ENCODE results near the gene ROR2.

The ROR2 gene

GRCh38 chr9:91768507-91768906 lies 181.5 kb downstream of the ROR2 start:
- Mint-ChIP-seq H3K27me3 (peaks cover 23% of the 10 kb centered on the region), H3K4me3 (no peak overlapping the region), H3K4me1 (no peaks in the 10 kb centered on the region), H3K36me3 (ENCODE audit: low read depth) (no peaks in the 10 kb centered on the region), H3K9me3 (peaks cover 4% of the 10 kb centered on the region), H3K27ac (no peak overlapping the region)
- no peak for DNase-seq
- no peak for ATAC-seq

GRCh38 chr9:91766315-91767069 lies 183.5 kb downstream of the ROR2 start:
- H3K27ac Mint-ChIP-seq, result no peak overlapping the region
- H3K27me3 Mint-ChIP-seq, result peaks cover 24% of the 10 kb centered on the region
- no peak for ATAC-seq
- H3K4me1 Mint-ChIP-seq, result no peaks in the 10 kb centered on the region
- H3K36me3 Mint-ChIP-seq (ENCODE audit: low read depth), result no peaks in the 10 kb centered on the region
- peaks cover 4% of the 10 kb centered on the region for H3K9me3 Mint-ChIP-seq
- no peak overlapping the region for H3K4me3 Mint-ChIP-seq
- DNase-seq, result no peak

- peaks cover 24% of the 10 kb centered on the region for H3K27me3 Mint-ChIP-seq
- DNase-seq (no peak), ATAC-seq (no peak)
- no peaks in the 10 kb centered on the region for H3K36me3 Mint-ChIP-seq (ENCODE audit: low read depth)
- H3K27ac Mint-ChIP-seq, result no peak overlapping the region
- peaks cover 4% of the 10 kb centered on the region for H3K9me3 Mint-ChIP-seq
- H3K4me3 Mint-ChIP-seq, result no peak overlapping the region
- no peaks in the 10 kb centered on the region for H3K4me1 Mint-ChIP-seq
Measured at GRCh38 chr9:91765296-91765695, 184.7 kb downstream of the ROR2 start.

- Mint-ChIP-seq H3K27me3 (peaks cover 24% of the 10 kb centered on the region), H3K9me3 (peaks cover 4% of the 10 kb centered on the region), H3K36me3 (ENCODE audit: low read depth) (no peaks in the 10 kb centered on the region), H3K4me3 (no peak overlapping the region), H3K27ac (no peak overlapping the region), H3K4me1 (no peaks in the 10 kb centered on the region)
- ATAC-seq (no peak), DNase-seq (no peak)
Measured at GRCh38 chr9:91764661-91765060, 185.4 kb downstream of the ROR2 start.

- DNase-seq, result no peak
- Mint-ChIP-seq H3K27ac (no peak overlapping the region), H3K36me3 (ENCODE audit: low read depth) (no peaks in the 10 kb centered on the region), H3K9me3 (peaks cover 4% of the 10 kb centered on the region), H3K27me3 (peaks cover 18% of the 10 kb centered on the region), H3K4me3 (no peak overlapping the region), H3K4me1 (no peaks in the 10 kb centered on the region)
- no peak for ATAC-seq
Measured at GRCh38 chr9:91761362-91761761, 188.7 kb downstream of the ROR2 start.

GRCh38 chr9:91760906-91761305 lies 189.1 kb downstream of the ROR2 start:
- H3K9me3 Mint-ChIP-seq, result peaks cover 4% of the 10 kb centered on the region
- no peak overlapping the region for H3K4me3 Mint-ChIP-seq
- H3K27me3 Mint-ChIP-seq, result peaks cover 15% of the 10 kb centered on the region
- DNase-seq (no peak), ATAC-seq (no peak)
- no peaks in the 10 kb centered on the region for H3K4me1 Mint-ChIP-seq
- H3K36me3 Mint-ChIP-seq (ENCODE audit: low read depth), result no peaks in the 10 kb centered on the region
- no peak overlapping the region for H3K27ac Mint-ChIP-seq

GRCh38 chr9:91758491-91758981 lies 191.5 kb downstream of the ROR2 start:
- peaks cover 10% of the 10 kb centered on the region for H3K27me3 Mint-ChIP-seq
- DNase-seq, result peak; percentile 58
- no peaks in the 10 kb centered on the region for H3K4me1 Mint-ChIP-seq
- H3K27ac Mint-ChIP-seq, result no peak overlapping the region
- H3K9me3 Mint-ChIP-seq, result no peaks in the 10 kb centered on the region
- no peaks in the 10 kb centered on the region for H3K36me3 Mint-ChIP-seq (ENCODE audit: low read depth)
- ATAC-seq, result peak; percentile 66
- no peak overlapping the region for H3K4me3 Mint-ChIP-seq

GRCh38 chr9:91757782-91758181 lies 192.2 kb downstream of the ROR2 start:
- Mint-ChIP-seq H3K4me3 (no peak overlapping the region), H3K36me3 (ENCODE audit: low read depth) (no peaks in the 10 kb centered on the region), H3K27ac (no peak overlapping the region), H3K9me3 (no peaks in the 10 kb centered on the region), H3K4me1 (no peaks in the 10 kb centered on the region), H3K27me3 (peaks cover 9% of the 10 kb centered on the region)
- ATAC-seq (no peak), DNase-seq (no peak)

GRCh38 chr9:91756510-91756780 lies 193.6 kb downstream of the ROR2 start:
- H3K36me3 Mint-ChIP-seq (ENCODE audit: low read depth), result no peaks in the 10 kb centered on the region
- ATAC-seq, result no peak
- no peak for DNase-seq
- no peaks in the 10 kb centered on the region for H3K9me3 Mint-ChIP-seq
- H3K4me3 Mint-ChIP-seq, result no peak overlapping the region
- peaks cover 8% of the 10 kb centered on the region for H3K27me3 Mint-ChIP-seq
- no peak overlapping the region for H3K27ac Mint-ChIP-seq
- no peaks in the 10 kb centered on the region for H3K4me1 Mint-ChIP-seq

GRCh38 chr9:91755761-91756509 lies 194.1 kb downstream of the ROR2 start:
- no peak for DNase-seq
- no peaks in the 10 kb centered on the region for H3K36me3 Mint-ChIP-seq (ENCODE audit: low read depth)
- H3K9me3 Mint-ChIP-seq, result no peaks in the 10 kb centered on the region
- H3K4me1 Mint-ChIP-seq, result no peaks in the 10 kb centered on the region
- ATAC-seq, result no peak
- H3K4me3 Mint-ChIP-seq, result no peak overlapping the region
- no peak overlapping the region for H3K27ac Mint-ChIP-seq
- peaks cover 8% of the 10 kb centered on the region for H3K27me3 Mint-ChIP-seq

GRCh38 chr9:91753711-91754110 lies 196.3 kb downstream of the ROR2 start:
- ATAC-seq, result no peak
- H3K9me3 Mint-ChIP-seq, result no peaks in the 10 kb centered on the region
- H3K27ac Mint-ChIP-seq, result no peak overlapping the region
- H3K4me1 Mint-ChIP-seq, result no peaks in the 10 kb centered on the region
- H3K4me3 Mint-ChIP-seq, result no peak overlapping the region
- no peak for DNase-seq
- no peaks in the 10 kb centered on the region for H3K36me3 Mint-ChIP-seq (ENCODE audit: low read depth)
- H3K27me3 Mint-ChIP-seq, result peaks cover 15% of the 10 kb centered on the region

GRCh38 chr9:91751922-91752321 lies 198.1 kb downstream of the ROR2 start:
- Mint-ChIP-seq H3K9me3 (no peaks in the 10 kb centered on the region), H3K4me1 (no peaks in the 10 kb centered on the region), H3K27me3 (peaks cover 6% of the 10 kb centered on the region), H3K36me3 (ENCODE audit: low read depth) (no peaks in the 10 kb centered on the region), H3K4me3 (no peak overlapping the region), H3K27ac (no peak overlapping the region)
- no peak for DNase-seq
- no peak for ATAC-seq

- ATAC-seq (no peak), DNase-seq (no peak)
- Mint-ChIP-seq H3K4me1 (no peaks in the 10 kb centered on the region), H3K36me3 (ENCODE audit: low read depth) (no peaks in the 10 kb centered on the region), H3K27ac (no peak overlapping the region), H3K27me3 (peaks cover 10% of the 10 kb centered on the region), H3K4me3 (no peak overlapping the region), H3K9me3 (no peaks in the 10 kb centered on the region)
Measured at GRCh38 chr9:91750343-91750742, 199.7 kb downstream of the ROR2 start.

GRCh38 chr9:91746904-91747303 lies 203.1 kb downstream of the ROR2 start:
- ATAC-seq (no peak), DNase-seq (no peak)
- H3K9me3 Mint-ChIP-seq, result no peaks in the 10 kb centered on the region
- no peaks in the 10 kb centered on the region for H3K36me3 Mint-ChIP-seq (ENCODE audit: low read depth)
- peaks cover 10% of the 10 kb centered on the region for H3K27me3 Mint-ChIP-seq
- no peak overlapping the region for H3K27ac Mint-ChIP-seq
- no peaks in the 10 kb centered on the region for H3K4me1 Mint-ChIP-seq
- H3K4me3 Mint-ChIP-seq, result no peak overlapping the region

- Mint-ChIP-seq H3K4me1 (no peaks in the 10 kb centered on the region), H3K27me3 (peaks cover 10% of the 10 kb centered on the region), H3K4me3 (no peak overlapping the region), H3K9me3 (no peaks in the 10 kb centered on the region), H3K36me3 (ENCODE audit: low read depth) (no peaks in the 10 kb centered on the region), H3K27ac (no peak overlapping the region)
- DNase-seq (no peak), ATAC-seq (no peak)
Measured at GRCh38 chr9:91746357-91746756, 203.7 kb downstream of the ROR2 start.
